ENCODE measurements around the gene OR6X1.
"Not testable (repeated sequence)": the region's sequence is repeated elsewhere in the genome, so short reads cannot be mapped to it uniquely, and the experiment has no call there.

Gene OR6X1

DNA sequence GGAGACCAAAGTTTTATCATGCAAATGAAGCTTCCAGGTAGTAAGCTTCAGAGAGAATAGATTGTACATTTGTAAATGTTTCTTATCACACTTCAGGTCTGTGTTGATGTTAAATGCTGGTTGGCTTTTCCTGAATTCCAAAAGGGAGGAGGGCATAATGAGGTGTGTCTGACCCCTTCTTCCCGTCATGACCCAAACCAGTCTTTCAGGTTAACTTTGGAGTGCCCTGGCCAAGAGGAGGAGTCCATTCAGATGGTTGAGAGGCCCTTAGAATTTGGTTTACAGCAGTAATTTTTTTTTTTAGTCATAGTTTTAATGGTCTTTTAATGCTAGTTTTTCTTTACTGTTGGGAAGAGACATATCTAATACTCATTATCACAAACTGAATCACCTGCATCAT is 2.5 kb downstream of the OR6X1 start:
- no peak for DNase-seq

DNA sequence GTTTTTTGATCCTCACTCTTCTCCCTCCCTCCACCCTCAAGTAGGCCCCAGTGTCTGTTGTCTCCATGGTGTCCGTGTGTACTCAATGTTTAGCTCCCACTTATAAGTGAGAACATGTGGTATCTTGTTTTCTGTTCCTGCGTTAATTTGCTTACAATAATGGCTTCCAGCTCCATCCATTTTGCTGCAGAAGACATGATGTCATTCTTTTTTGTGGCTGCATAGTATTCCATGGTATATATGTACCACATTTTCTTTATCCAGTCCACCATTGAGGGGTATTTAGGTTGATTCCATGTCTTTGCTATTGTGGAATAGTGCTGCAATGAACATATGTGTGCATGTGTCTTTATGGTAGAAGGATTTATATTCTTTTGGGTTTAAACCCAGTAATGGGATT is 6.0 kb downstream of the OR6X1 start:
- not testable (repeated sequence) for DNase-seq

DNA sequence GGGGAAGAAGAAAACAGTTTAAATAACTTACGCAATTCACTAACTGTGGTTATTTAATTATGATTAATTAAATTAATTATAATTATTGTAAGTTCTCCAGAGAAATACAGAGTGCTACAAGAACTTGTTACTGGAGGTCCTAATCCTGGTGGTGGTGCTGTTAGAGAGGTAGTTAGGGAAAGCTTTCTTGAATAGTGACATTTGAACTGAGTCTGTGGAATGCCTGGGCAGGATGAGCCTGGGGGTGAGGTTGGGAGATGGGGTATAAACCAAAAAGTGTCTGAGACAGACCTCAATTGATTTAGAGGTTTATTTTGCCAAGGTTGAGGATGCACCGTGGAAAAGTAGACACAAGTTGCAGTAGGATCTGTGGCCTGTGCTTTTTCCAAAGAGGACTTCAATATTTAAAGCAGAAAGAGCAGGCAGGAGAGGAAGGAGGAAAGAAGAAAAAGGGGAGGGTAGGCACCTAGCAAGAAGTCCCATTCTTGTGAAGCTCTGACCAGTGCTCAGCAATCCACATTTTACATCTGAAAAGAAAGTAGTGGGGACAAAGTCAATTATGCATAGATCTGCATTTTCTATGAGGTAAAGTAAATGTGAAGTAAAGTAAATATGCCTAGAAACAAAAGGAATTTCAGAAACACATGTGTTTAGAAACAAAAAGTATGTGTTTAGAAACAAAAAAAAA is 8.4 kb downstream of the OR6X1 start:
- DNase-seq, result no peak

DNA sequence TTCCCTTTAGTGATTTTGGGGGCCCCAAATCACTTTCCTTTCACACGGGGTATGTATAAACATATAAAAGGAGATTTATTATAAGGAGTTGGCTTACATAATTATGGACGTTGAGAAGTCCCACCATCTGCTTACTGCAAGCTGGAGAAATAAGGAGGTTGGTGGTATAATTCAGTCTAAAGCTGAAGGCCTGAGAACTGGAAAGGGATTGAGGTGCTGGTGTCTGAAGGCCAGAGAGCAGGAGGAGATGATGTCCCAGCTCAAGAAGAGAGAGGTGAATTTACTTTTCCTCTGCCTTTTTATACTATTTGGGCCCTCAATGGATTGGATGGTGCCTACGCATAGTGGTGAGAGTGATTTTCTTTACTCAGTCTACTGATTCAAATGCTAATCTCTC is 11.6 kb downstream of the OR6X1 start:
- no peak for DNase-seq

DNA sequence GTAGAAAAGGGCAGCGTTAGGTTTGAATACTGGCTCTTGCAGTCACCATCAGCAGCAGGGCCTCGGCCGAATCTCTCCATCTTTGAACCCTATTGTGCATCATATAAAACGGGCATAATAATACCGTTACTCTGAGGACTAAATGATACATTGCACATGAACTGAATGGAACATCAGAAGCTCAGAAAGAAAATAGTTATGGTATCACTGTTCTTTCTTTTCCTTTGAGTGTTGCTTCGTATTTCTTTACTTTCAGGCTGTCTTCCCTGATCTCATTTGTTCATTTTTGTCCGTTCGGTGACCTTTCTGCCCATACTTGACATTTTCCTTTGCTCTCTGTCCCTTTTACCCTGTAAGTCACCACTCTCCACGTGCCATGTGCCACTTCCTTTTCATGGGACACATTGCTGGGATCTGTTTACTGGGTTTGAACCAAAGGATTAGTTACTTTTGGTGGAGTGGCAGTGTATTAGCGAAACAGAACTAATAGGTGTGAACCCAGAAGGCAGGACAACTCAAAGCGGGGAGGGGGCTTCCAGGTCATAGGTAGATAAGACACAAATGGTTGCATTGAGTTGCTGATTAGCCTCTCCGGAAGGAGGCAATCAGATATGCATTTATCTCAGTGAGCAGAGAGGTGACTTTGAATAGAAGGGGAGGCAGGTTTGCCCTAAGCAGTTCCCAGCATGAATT is 12.1 kb downstream of the OR6X1 start:
- no peak for DNase-seq

DNA sequence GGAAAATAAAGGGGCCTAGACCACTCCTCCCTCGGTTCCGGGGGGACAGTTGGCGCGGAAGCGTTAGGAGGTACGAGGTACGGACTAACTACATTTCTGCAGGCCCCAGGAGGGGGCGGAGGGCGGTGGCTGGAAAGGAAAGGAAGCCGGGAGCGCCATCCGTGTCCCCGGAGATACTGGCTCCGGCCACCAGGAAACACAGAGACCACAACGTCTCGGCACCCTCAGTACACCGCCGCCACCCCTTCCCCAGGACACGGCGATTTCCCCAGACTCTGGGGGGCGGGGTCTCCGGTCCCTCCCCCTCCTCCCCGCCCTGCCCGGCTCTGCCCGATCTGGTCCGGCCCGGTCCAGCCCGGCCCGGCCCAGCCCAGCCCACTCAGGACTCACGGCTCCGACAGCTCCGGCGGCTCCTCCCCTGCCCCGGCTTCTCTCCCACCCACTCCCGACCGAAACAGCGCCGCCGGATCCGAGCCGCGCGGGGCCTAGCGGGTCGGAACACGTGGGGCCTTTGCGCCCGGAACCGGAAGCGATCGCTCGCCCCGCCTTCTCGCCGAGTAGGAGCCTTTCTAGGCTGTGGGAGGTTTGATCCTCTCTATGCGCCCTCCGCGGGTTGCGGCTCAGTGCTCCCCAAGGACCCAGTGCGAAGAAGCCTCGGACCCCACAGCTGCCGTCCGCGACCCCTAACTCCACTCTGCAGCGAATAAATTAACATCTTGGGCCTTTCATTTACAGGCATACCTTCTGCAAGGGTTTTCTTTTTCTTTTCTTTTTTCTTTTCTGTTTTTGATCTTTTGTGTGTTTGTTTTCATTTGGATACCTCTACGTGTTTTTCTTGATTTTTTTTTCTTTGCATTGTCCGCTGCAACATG is 12.9 kb downstream of the OR6X1 start, which contains the start of gene ZNF202:
Gene ZNF202, minus strand, starts transcription at position 502 of the 872 bp plus-strand sequence. CDS start 10,772 bp downstream, outside the sequence.
- DNase-seq, result peak; percentile 65 to 73

DNA sequence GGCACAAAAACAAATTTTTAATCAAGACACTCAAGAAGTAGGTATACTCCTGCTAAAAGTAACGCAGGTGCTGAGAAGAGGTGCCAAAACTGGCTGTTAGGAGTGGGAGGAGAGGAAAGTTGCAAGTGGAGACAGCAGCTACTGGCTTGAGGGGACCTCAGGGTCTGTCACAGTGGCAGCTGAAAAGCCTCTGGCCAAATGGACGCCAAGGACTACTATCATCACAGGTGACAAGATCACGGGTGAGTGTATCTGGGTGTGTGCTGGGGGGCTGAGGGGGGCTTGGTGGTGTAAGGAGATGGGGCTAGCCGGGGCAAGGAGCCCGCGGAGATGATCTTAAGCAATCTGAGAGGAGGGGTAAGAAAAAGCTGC is 13.5 kb downstream of the OR6X1 start:
- no peak for DNase-seq

DNA sequence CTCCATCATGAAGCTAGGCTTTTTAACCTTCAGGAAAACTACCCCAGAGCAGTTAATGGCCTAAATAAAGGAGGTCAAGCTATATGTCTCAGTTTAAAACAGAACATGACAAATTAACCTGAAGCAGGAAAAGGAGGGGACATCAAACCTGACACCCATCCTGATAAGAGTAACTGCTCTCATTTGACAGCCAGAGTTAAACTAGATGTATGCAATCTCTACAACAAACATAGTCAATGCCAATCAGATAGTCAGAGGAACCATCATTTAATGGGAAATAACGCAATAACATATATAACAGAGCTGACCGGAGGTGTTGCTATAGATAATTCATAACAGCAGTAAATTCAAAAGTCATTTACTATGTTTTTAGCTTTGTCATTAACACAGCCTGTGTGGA is 15.9 kb downstream of the OR6X1 start:
- DNase-seq, result no peak

DNA sequence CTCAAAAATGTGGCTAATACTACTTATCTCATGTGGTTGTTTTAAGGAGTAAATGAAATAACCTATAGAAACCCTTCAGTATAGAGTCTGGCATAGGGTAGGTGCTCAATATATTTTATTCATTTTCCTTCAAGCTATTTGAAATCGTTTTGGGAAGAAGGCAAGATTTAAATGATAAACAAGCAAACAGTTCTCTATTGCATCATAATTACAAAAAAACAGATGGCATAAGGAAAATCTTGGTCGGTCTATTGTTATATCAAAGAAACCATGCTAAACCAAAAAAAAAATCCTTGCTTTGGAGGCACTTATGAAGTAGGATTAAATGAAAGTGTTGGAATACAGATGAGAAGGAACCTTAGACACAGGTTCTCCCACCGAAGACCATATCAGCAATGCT is 17.5 kb downstream of the OR6X1 start:
- DNase-seq, result no peak

DNA sequence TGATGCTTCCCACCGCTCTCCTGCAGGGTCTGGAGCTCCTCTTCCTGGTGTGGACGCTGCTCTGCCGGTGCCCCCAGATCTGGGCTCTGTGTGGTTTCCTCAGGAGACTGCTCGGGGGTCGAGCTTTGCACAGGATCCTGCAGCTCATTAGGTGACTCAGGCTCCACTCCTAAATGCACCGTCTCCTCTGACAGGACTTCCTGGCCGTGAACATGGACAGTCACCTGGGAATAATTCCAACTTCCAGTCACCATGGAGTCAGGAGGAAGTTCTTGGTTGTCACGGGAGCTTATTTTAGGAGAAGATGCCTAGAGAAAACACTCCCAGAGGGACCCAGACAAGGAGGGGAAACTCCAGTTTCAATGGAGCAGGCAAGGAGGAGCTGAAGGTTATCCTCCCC is 24.7 kb downstream of the OR6X1 start:
- no peak for DNase-seq

DNA sequence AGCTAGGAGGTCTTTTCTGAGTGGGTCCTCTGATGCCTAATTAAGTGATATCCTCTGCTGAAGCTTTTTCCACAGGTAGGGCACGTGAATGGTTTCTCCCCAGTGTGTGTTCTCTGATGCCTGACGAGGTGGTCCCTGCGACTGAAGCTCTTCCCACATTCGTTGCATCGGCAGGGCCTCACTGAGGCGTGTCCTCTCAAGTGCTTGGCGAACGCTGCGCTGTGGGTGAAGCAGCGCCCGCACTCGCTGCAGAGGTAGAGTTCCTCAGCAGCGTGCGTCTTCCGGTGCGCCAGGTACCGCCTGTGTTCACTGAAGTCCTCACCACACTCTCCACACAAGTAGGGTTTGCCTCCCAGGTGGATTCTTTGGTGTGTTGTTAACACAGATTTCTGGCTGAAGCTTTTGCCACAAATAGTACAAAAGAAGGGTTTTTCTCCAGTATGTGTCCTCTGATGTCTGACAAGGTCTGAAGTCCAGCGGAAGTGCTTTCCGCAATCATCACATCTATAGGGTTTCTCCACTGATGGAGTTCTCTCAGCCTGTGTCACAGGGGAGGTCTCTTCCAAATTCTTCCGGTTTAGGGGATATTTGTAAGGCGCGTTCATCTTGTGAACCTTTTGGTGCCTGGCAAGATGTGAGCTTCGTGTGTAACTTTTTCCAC is 28.2 kb downstream of the OR6X1 start:
- DNase-seq, result no peak

DNA sequence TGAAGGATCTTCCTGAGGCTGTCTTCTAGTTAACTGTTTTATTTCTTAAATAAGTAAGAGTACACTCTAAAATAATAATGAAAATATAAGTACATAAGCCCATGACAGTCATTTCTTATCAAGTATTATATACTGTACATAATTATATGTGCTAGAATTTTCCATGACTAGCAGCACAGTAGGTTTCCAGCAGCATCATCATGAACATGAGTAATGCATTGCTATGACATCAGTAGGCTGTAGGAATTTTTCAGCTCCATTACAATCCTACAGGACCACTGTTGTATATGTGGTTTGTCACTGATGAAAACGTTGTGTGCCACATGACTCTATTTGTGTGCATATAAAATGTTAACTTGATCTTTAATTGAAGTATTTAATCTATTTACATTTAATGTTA is 34.9 kb downstream of the OR6X1 start:
- no peak for DNase-seq

DNA sequence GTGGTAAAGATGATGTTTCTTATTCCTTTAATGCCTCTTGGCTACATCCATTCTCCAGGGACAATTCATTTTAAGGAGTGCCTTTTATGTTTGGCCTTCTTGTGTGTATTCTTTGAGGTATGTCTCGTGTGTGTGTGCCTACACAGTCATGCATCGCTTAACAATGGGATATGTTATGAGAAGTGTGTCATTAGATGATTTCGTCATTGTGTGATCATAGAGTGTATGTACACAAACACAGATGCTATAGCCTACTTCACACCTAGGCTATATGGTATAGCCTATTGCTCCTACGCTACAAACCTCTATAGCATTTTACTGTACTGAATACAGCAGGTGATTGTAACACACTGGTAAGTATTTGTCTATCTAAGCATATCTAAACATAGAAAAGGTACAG is 35.8 kb downstream of the OR6X1 start:
- DNase-seq, result no peak

DNA sequence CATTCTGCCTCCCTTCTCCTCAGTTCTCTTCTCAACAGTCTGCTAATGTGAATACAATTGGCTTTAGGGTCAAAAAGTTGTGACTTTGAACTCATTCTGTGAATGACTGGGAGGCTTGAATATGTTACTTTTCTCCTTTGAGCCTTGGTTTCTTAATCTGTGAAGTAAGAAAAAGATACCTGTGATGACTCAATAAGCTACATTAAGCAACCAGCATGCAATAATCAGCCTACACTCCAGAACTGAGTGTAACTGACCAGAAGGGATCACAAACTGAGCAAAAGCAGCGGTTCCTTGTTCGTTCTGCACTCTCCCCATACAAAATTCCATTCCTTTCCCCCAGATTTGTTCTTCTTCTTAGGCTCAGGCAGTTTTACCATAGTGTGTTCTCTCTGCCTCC is 36.3 kb downstream of the OR6X1 start:
- no peak for DNase-seq

DNA sequence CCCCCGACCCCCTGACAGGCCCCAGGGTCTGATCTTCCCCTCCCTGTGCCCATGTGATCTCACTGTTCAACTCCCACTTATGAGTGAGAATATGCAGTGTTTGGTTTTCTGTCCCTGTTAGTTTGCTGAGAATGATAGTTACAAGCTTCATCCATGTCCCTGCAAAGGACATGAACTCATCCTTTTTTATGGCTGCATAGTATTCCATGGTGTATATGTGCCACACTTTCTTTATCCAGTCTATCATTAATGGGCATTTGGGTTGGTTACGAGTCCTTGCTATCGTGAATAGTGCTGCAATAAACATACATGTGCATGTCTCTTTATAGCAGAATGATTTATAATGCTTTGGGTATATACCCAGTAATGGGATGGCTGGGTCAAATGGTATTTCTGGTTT is 41.7 kb downstream of the OR6X1 start:
- not testable (repeated sequence) for DNase-seq

DNA sequence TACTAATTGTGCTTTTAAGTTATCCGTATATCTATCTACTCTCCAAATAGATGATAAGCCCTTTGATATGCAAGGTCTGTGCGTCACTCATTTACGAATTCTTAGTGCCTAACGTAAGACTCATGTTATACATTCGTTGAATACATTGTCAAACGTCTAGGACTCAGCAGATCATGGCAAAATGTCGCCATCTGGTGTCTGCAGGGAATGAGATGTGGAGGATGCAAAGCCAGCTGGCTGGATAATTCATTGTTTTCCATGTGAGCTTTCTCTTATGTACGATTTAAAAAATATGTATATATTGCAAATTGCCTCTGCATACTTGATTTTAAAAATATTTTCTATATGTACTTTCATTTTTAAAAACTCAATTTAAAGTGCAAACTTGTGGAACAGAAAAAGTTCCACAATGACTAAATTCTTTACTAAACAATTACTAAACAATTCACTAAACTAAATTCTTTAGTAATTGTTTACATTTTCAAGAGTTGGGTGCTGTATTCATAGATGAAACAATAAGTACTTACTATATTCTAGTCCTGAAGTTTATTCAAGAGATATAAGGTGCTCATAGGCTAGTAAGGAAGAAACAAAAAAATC is 46.6 kb downstream of the OR6X1 start:
- DNase-seq, result peak in 1 of 2 donors; percentile 20

DNA sequence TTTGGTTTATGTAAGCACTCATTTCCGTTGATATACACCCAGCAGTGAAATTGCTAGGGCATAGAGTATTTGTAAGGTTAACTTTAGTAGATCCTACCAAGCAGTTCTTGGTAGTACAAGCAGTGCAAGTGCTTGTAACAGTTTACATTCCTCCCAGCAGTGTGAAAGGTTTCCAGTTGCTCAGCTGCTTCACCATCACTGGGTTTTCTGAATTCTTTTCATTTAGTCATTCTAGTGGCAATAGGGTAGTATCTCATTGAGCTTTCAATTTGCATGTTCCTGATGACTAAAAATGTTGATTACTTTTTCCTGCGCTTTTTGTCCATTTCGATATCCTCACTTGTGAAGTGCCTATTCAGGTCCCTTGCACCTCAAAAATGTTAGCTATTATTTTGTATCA is 47.1 kb downstream of the OR6X1 start:
- no peak for DNase-seq

DNA sequence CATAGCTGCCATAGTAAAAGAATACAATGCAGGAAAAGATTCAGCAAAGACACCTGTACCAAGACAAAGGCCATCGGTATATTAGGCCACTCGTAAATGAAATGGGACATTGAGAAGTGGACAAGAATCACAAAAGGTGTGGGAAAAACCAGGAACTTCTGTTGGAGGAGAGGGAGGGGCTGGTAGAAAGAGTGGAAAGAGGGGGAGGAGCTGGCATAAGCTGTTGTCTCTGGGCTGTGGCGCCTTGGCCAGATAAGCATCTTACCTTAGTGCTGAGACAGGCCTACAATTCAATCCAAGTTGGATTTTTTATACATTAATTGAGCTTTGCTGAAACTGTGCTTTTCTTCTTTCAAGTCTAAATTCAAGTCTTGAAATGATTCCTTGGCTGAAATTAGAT is 50.0 kb downstream of the OR6X1 start:
- no peak for DNase-seq
